COR-L47 (cell line): ENCODE results near the gene HADH.
"Not testable (repeated sequence)": the region's sequence is repeated elsewhere in the genome, so short reads cannot be mapped to it uniquely, and the experiment has no call there.

ENCODE experiments used
- DNase-seq: peaks from one replicate; lab custom pipeline; 2025; lab: John Stamatoyannopoulos, UW

Gene HADH

DNA sequence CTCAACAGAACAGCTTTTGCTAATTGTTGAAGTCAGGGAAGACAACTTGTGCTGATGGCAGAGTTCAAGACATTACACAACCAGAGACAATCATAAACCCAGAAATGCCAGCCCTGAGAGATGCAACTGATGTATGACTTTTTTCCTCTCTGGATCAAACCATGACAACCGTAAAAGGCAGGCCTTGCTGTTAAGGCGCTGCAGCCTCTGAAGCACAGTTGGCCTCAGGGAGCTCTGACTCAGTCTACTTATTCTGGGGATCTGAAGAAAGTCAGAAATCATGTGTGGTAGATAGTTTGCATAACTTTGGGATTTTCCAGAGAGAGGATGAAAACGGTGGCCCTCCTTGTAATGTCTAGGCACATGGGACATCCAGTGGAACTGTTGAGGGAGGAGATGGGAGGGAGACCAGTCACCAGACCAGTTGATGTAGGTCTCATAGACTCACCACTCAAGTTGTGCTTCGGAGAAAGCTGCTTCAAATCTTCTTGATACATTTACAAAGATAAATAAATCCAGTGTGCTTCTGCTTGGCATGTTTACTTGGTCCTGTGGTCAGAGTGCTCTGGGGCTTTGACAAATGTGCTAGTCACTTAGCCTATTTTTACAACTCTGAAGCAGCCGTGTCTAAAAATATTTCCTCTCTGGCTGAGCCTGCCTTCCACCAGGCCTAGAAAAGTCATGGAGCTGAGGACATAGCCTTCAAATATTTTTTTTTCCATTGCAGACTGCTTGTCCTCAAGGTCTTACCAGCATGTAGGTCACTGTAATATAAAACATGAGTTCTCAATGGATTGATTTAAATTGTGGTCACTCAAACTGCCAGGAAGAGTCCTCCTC, 7.5 kb downstream of the HADH start:
- DNase-seq = no peak

- no peak for DNase-seq
These were observed 8.1 kb downstream of the HADH start for GRCh38 chr4:107997794-107998193.

DNA sequence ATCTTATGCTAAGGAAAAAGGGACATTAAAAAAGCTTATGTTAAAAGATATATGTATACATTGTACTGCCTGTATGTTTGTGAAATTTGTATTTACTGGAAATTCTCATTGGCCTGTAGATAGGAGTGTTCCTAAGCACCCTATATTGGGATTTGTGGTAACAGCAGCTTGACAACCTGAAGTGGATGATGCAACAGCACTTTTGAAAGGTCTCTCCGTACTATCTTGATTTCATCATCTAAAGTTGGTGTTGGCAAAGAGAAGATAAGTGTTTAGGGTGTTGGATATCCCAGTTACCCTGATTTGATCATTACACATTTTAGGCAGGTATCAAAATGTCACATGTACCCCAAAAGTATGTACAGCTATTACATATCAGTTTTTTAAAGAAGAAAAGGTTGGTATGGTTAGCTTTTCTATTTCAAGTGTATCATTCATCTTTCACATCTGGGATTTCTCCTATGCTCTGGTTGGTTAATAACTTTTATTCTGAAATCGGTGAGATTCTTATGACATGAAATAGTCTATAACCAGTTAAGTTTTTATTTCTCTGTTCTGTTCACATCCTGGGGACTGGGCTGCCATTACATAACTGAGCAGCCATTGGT, 10.3 kb downstream of the HADH start:
- no peak for DNase-seq

DNA sequence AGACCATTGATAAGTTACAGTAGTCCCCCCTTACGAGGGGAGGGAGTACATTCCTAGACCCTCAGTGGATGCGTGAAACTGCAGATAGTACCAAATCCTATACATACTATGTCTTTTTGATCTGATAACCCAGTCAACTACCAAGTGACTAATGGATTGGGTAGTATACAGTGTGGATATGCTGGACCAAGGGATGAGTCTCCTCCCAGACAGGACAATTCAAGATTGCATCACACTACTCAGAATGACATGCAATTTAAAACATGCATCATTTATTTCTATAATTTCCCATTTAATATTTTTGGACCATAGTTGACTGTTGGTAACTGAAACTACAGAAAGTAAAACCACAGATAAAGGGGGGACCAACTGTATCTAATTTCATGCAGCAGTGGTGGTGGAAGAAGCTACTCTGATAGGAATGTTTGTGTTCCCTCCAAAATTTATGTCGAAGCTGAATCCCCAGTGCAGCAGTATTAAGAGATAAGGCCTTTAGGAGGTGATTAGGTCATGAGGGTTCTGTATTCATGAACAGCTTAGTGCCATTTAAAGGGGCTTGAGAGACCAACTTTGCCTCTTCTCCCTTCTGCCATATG, 11.9 kb downstream of the HADH start:
- DNase-seq = no peak

DNA sequence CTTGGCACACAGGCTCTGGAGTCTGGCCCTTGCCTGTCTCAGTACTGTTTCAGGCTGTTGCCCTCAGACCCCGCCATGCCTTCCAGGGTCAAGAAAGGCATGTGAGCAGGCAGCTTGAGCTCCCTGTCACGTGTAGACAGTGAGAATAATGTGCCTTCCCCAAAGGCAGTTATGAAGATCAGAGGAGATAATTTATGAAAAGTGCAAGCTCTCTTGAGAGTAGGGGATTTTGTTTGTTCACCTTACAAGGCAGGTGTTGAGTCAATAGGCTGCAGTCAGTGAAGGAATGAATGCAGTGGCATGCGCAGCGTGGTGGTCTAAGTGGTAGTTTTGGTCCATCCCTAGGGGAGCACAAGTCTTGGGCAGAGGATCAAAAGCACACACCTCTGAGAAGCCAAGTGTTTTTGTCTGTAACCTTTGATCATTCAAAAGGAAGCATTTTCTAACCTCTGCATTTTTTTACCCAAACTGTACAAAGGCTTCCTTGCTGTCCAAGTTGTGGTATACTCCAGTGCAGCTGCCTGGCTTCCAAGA, 14.4 kb downstream of the HADH start:
- no peak for DNase-seq

- no peak for DNase-seq
These were observed 15.0 kb downstream of the HADH start for GRCh38 chr4:108004646-108005045.

GRCh38 chr4:108005807-108006206, 16.1 kb downstream of the HADH start:
- no peak for DNase-seq

- no peak for DNase-seq
These were observed 16.7 kb downstream of the HADH start for GRCh38 chr4:108006361-108006760.

DNA sequence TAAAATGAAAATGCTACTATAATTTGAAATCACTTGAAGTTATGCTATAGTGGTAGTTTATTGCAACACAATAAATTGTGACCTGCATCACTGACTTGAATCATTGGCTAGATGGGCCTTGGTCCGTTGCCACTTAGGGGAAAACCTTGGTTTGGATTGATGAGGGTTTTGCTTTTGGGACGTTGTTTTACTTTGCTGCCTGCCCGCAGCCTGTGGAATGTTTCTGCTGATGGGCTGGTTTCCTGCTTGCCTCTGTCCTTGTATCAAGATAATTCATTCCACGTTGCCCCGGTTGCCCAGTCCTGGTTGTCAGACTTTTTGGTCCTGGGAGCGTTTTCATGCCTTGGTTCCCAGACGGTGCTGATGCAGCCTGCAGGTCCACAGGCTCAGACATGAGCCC, 18.3 kb downstream of the HADH start:
- no peak for DNase-seq

- DNase-seq = no peak
These were observed 19.0 kb downstream of the HADH start for GRCh38 chr4:108008721-108009120.

DNA sequence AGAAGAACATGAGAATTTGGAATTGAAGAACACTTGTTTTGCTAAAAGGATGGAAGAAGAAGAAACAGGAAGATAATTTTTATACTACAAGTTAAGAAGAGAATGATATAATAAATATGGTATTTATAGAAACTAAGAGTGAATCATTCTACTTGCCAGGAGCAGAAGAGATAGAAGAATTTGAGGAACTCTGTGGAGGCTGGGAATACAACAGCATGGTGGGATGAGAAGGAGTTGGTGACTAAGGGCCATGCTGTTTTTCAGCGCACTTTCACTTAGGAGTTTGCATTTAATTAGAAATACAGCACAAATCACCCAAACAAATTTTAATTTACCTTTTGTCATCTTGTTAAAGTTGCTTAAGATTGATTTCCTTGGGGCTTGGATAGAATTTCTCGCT, 20.5 kb downstream of the HADH start:
- no peak for DNase-seq

GRCh38 chr4:108012382-108012781, 22.7 kb downstream of the HADH start:
- DNase-seq = not testable (repeated sequence)

GRCh38 chr4:108013327-108013726, 23.6 kb downstream of the HADH start:
- DNase-seq = no peak

DNA sequence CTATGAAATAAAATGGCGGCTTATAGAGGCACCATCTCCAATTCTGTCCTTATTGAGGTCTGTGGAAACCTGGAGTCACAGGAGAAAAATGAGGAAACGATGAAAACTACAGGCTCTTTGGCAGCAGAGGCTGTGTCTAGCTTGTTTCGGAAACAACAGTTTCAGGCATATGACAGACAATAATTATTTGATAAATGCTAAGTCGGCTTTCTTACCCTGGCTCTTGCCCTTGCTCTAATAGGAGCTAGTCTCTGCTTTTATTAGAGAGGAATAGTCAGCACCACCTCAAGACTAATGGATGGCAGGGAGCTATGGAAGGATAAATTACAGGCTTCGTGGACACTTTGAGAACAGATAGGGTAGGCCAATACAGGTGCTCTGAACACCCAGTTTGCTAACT, 24.3 kb downstream of the HADH start:
- DNase-seq = no peak

DNA sequence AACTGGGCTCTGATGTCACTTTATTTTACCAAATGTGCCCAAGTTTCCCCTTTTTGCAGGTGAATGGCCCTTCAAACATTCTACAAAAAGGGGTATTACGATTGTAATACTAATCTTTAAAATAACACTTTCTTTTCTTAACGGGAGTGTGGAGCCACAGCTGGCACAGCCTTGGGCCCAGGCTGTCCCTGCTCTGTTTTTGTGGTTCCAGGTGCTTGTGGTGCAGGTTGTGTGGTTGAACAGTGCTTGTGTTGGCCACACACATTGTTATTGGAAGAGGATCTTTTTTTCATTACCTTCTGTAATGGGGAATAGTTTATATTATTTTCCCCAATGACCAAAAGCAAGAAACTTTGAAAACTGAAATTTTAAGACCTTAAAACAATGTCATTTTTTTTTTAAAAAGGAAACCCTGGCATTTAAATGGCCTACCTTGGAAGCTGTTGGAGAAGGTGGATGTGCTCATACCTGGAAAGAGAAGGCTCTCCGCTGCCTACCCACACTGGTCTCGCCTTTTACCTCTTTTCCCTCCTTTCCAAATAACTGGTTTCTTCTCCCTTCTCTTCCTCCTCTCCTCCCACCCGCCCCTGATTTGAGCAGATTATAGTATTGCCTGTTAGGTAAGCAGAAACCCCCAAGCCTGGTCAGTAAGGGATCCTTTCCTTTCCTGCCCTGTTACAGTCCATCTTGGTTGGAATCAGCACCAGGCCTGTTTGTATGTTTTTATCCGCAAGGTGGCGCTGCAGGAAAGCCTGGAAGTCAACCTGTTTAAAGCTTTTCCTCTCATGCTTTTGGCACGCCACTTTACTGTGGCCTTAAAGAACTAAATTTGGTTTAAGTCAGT, 28.6 kb downstream of the HADH start:
- DNase-seq = peak; percentile 33

- DNase-seq = no peak
These were observed 29.1 kb downstream of the HADH start for GRCh38 chr4:108018884-108019187.

DNA sequence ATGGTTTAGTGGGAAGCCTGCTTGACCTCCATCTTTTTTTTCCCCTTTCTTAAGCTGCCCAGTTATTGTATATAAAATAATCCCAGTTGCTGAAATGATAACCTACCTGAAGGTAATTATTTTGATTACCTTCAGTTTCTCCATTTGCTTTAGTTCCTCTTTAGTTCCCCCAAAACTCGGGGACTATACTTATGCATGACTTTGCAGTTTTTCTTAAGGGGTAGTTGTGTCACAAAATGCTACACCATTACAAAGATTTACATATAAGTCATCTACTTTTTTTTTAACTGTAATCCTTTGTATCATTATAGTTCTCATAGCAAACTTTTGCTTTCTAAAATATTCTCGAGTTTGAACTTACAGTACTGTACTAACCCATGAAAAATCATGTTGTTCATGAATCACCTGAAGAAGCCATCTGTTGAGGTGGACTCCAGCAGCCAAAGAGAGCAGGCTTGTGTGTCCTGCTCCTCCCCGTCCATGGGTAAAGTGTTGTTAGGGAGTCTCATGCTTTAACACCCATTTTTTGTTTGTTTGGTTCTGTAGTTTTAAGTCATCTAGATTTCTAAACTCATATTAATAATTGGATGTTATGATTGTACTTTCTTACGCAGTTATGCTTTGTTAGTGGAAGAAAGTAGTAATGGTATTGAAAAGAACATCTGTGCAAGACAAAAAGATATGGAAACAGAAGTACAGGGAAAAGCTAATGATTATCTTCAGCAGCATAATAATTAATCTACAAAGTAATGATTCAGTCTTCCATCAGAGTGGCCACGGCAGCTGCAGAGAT, 34.6 kb downstream of the HADH start:
- DNase-seq = no peak

DNA sequence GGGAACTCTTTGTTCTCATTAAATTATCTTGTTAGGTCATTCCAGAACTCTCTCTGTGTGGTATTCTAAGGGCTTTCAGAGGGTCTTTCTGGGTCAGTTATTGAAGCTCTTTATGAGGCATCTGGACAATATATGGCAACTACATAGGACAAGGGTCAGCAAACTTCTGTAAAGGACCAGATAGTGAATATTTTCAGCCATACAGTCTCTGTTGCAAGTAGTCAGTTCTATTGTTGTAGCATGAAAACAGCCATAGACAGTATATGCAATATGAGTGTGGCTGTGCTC, 35.1 kb downstream of the HADH start:
- no peak for DNase-seq

GRCh38 chr4:108029016-108029720, 39.5 kb downstream of the HADH start:
- DNase-seq = no peak

- no peak for DNase-seq
These were observed 40.0 kb downstream of the HADH start for GRCh38 chr4:108029731-108030130.

GRCh38 chr4:108030332-108030731, 40.6 kb downstream of the HADH start:
- peak; percentile 34 for DNase-seq
